Activated naive CD8-positive, alpha-beta T cell treated with anti-CD3 and anti-CD28 coated beads, Interleukin-2, amount 10 ng/mL, durations not matched to agents 7 days and 5 days (primary cell): Measurements from ENCODE around the gene KDM4F. TPM values are rescaled to one million over a fixed set of nuclear protein-coding genes. Genes with fewer than 3 reads are reported as not detected.

Source experiments
- ATAC-seq: fragments of 150-1000 bp; cut with Tn5 transposase; one replicate; pipeline ENCODE4 v1.10.0; 2021; ENCODE audit warnings: low read depth, moderate library complexity
- POLR2A ChIA-PET: fragments of 350-600 bp; sonication (Branson Sonifier 250); formaldehyde crosslinking; loops from one replicate; lab custom pipeline; 2021; ENCODE audit warnings: antibody characterized with exemption; lab: Charles Lee
- DNase-seq: peaks from one replicate; pipeline ENCODE4 v3.0.0; 2021
- H3K27ac Mint-ChIP-seq: one replicate; pipeline ENCODE4 v1.8.0; 2022; ENCODE audit warnings: mild to moderate bottlenecking, mixed read lengths
- H3K27me3 Mint-ChIP-seq: one replicate; pipeline ENCODE4 v1.8.0; 2022; ENCODE audit warnings: mild to moderate bottlenecking, moderate library complexity, mixed read lengths
- H3K36me3 Mint-ChIP-seq: one replicate; pipeline ENCODE4 v1.8.0; 2021; ENCODE audit warnings: mild to moderate bottlenecking, mixed read lengths
- H3K4me1 Mint-ChIP-seq: one replicate; pipeline ENCODE4 v1.8.0; 2021; ENCODE audit warnings: mixed read lengths
- H3K4me3 Mint-ChIP-seq: one replicate; pipeline ENCODE4 v1.8.0; 2022; ENCODE audit warnings: mild to moderate bottlenecking, moderate library complexity, mixed read lengths
- H3K9me3 Mint-ChIP-seq: one replicate; pipeline ENCODE4 v1.8.0; 2021; ENCODE audit warnings: mixed read lengths
- total RNA-seq, 2 experiments: library from RNA; stranded (reverse); gene quantifications; one replicate each; pipeline ENCODE4 v1.2.3, GENCODE V29; 2021

Gene KDM4F
- total RNA-seq, 2 experiments from 2014 or later = not detected

DNA sequence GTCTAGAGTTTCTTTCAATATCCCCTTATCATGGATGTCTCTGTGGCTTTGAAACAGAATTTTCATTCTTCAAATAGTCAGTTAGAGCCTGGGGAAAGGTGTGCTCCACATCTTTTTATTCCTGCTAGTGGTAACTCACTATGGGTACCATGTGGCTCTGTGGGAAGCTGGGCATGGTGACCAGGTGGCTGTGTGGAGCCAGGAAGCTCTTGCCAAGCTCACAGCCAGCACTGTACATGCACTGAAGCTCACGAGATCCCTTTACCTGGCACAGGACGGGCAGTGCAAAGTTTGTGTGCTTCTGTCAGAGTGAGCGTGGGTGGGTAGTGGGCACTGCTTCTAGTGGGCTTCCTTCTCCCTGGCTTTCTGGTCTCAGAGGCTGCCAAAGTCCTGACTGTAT lies 6.3 kb upstream of the KDM4F start:
- Mint-ChIP-seq H3K4me3 (no peak overlapping the region), H3K4me1 (no peaks in the 10 kb centered on the region), H3K27me3 (peaks cover 40% of the 10 kb centered on the region), H3K36me3 (no peaks in the 10 kb centered on the region), H3K9me3 (no peaks in the 10 kb centered on the region), H3K27ac (no peak overlapping the region)
- POLR2A ChIA-PET = no interaction called here
- no peak for ATAC-seq
- DNase-seq = no peak

DNA sequence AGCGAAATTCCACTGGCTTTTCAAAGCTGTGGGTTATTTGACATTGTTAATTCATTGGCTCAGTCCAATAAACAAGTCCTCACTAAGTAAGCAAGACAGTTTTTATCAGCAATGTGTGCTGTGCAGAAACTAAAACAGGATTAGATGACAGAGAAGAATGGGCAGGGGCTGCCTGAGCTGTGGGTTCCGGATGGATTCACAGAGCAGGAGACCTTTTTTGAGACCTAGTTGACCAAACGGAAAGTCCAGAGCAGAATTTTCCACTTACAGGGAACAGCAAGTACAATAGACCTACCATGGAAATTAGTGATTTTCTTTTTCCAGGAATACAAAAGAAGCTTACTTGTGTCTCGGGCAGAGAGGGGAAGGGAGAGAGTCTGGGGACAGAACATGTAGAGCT lies 5.2 kb upstream of the KDM4F start:
- Mint-ChIP-seq H3K4me3 (no peak overlapping the region), H3K36me3 (no peaks in the 10 kb centered on the region), H3K4me1 (no peaks in the 10 kb centered on the region), H3K9me3 (no peaks in the 10 kb centered on the region), H3K27ac (no peak overlapping the region), H3K27me3 (peaks cover 40% of the 10 kb centered on the region)
- DNase-seq (no peak), ATAC-seq (no peak)
- POLR2A ChIA-PET = no interaction called here

DNA sequence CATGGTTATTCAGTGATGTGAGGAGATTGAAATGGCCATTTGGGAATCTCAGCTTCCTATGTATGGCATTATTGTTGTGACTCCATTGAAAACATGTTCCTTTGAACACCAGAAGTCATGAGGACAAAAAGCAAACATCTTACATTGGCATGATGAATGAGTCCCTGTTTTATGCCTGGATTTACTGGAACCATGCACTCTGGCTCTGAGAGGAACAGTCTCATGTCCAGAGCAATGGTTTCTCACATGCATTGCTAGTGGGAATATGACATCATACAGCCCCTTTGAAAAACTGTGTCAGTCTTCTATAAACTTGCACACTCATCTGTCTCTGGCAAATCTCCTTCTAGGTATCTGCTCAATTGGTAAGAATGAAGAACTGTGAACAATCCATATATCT lies 3.4 kb upstream of the KDM4F start:
- no peaks in the 10 kb centered on the region for H3K36me3 Mint-ChIP-seq

DNA sequence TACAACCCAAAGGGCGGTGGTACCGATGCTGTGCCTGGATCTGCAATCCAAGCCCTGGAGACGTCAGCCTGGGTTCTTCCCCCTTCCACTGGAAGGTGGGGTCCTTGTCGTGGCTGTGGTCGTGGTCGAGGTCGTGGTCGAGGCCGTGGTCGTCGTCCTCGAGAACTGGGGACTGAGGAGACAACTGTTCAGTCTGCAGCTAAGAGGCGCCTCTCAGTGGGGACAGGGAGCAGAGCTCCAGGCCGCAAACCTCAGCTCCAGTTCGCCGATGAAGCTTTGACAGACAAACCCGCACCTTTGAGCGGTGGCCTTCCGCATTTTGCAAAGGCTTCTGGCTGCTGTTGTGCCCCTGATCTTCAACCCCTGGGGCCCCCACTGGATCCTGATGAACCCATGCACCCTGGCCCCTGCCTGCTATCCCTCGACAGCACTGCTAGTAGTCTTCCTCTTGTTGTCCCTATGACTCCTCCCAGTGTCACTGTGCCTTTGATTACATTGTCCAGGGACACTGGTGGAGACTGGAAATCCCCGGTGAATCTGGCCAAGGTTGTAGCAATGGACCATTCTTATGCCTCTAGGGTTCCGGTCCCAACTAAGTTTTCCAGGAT lies 1.5 kb downstream of the KDM4F start:
- no peaks in the 10 kb centered on the region for H3K36me3 Mint-ChIP-seq
- H3K27me3 Mint-ChIP-seq = peaks cover 40% of the 10 kb centered on the region
- ATAC-seq = no peak
- no peak overlapping the region for H3K27ac Mint-ChIP-seq
- no peak overlapping the region for H3K4me3 Mint-ChIP-seq
- POLR2A ChIA-PET = no interaction called here
- H3K4me1 Mint-ChIP-seq = no peaks in the 10 kb centered on the region
- no peak for DNase-seq
- no peaks in the 10 kb centered on the region for H3K9me3 Mint-ChIP-seq

More for the DNA sequence above, 3.4 kb upstream of the KDM4F start:
- Mint-ChIP-seq H3K4me1 (no peaks in the 10 kb centered on the region), H3K27me3 (peaks cover 44% of the 10 kb centered on the region), H3K4me3 (no peak overlapping the region), H3K27ac (no peak overlapping the region), H3K9me3 (no peaks in the 10 kb centered on the region)
- ATAC-seq = no peak
- DNase-seq = no peak
- POLR2A ChIA-PET = interaction anchor here (0.6 to 1.3 kb wide), 2 partner anchors 21 to 22 kb away, joined by 3 read pairs; partner anchors contain the start of gene SRSF8

DNA sequence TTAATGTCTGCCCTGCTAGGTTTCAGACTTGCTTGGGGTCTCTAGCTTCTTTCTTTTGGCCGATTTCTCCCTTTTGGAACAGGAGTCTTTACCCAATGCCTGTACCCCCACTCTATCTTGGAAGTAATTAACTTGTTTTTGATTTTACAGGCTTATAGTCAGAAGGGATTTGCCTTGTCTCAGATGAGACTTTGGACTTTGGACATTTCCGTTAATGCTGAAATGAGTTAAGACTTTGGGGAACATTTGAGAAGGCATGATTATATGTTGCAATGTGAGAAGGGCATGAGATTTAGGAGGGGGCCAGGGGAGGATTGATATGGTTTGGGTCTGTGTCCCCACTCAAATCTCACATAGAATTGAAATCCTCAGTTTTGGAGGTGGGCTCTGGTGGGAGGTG lies 5.1 kb downstream of the KDM4F start:
- H3K4me3 Mint-ChIP-seq = no peak overlapping the region
- POLR2A ChIA-PET = no interaction called here
- no peaks in the 10 kb centered on the region for H3K4me1 Mint-ChIP-seq
- no peaks in the 10 kb centered on the region for H3K36me3 Mint-ChIP-seq
- no peaks in the 10 kb centered on the region for H3K9me3 Mint-ChIP-seq
- peaks cover 31% of the 10 kb centered on the region for H3K27me3 Mint-ChIP-seq
- no peak for DNase-seq
- no peak overlapping the region for H3K27ac Mint-ChIP-seq
- no peak for ATAC-seq

DNA sequence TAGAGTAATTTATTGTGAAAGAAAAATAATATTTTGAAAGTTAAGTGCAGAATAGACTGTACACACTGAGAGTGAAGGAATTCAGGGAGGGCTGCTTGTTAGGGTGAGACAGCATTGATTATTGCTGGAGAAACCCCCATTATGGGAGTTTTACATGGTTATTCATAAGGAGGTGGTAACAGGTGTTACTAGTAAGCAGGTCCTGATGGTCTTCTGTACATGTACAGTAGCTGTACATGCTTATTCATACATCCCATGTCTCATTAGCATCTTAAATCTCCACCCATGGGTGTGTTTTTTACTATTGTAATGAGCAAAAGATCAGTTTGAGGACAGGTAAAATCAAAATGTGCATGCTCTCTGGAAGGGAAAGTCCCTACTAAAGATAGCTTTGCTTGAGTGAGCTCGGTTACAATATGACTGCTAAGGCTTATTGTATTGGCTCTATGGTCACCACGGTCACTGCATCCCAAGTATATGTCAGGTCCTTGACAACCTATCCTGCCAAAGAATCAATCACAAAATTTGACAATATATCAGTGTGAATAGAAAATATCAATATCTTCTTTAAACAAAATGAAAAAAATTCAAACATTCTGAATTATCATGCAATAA lies 6.2 kb downstream of the KDM4F start:
- DNase-seq (no peak), ATAC-seq (no peak)
- peaks cover 35% of the 10 kb centered on the region for H3K27me3 Mint-ChIP-seq
- POLR2A ChIA-PET = interaction anchor here (0.6 kb wide), 1 partner anchor 1205 kb away, joined by 3 read pairs; the partner anchor contains the start of gene VSTM5
- no peak overlapping the region for H3K27ac Mint-ChIP-seq
- H3K4me3 Mint-ChIP-seq = no peak overlapping the region
- H3K4me1 Mint-ChIP-seq = no peaks in the 10 kb centered on the region
- H3K36me3 Mint-ChIP-seq = no peaks in the 10 kb centered on the region
- H3K9me3 Mint-ChIP-seq = no peaks in the 10 kb centered on the region

DNA sequence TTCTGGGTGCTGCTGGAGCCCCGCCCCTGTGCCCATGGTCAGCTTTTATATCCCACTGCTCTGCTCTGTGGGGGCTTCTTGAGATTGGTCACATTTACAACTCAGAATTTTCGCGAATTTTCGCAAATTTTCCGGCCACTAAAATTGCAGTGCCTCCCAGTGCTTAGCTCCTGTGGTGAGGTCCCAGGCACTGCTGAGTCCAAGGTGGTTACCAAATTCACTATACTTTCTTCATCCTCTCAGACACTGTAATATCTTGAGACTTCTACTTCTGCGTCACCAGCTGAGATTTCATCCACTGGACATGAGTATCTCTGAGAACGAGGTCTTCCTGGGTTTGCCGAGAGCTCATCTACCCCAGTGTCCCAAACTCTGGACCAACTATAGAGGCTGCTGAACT lies 8.7 kb downstream of the KDM4F start:
- H3K36me3 Mint-ChIP-seq = no peaks in the 10 kb centered on the region
- no peak overlapping the region for H3K27ac Mint-ChIP-seq
- H3K4me3 Mint-ChIP-seq = no peak overlapping the region
- ATAC-seq = no peak
- H3K4me1 Mint-ChIP-seq = no peaks in the 10 kb centered on the region
- H3K9me3 Mint-ChIP-seq = no peaks in the 10 kb centered on the region
- no peak for DNase-seq
- POLR2A ChIA-PET = no interaction called here
- peaks cover 43% of the 10 kb centered on the region for H3K27me3 Mint-ChIP-seq

DNA sequence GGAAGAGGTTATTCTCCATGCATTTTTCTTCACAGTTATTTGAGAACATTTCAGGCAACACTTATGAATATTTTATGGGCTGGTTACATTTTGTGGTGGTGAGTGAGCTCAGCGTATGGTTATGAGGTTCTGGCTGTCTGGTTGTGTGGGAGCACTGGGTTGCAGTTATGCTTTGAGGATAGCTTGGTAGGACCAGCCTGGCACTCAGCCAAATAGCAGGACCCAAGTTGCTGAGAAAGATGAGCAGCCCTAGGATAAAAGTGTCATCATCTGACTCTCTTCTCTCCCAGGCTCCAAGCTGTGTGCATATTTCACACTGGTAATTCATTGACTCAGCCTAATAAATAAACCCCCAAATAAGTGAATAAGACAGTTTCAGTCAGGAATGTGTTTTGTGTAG lies 9.4 kb downstream of the KDM4F start:
- DNase-seq (no peak), ATAC-seq (no peak)
- Mint-ChIP-seq H3K4me1 (no peaks in the 10 kb centered on the region), H3K27ac (no peak overlapping the region), H3K36me3 (no peaks in the 10 kb centered on the region), H3K4me3 (no peak overlapping the region), H3K27me3 (peaks cover 41% of the 10 kb centered on the region), H3K9me3 (no peaks in the 10 kb centered on the region)
- POLR2A ChIA-PET = no interaction called here

DNA sequence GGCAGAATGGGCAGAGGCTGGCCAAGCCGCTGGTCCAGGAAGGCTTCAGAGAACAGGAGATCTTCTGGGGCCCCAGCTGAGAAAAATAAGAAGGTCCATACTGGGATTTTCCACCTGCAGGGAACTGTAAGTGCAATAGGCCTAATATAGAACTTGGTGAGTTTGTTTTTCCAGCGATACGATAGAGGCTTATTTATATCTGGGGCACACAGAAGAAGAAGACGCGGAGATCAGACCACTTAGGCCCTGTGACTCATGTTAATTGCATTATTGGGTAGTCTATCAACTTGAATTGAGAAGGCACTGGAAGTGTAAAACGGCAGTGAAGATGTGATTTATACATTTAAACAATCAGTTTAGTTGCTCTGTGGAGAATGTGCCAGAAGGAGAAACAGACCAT lies 9.8 kb downstream of the KDM4F start:
- Mint-ChIP-seq H3K36me3 (no peaks in the 10 kb centered on the region), H3K4me1 (no peaks in the 10 kb centered on the region), H3K9me3 (no peaks in the 10 kb centered on the region), H3K4me3 (no peak overlapping the region), H3K27me3 (peaks cover 42% of the 10 kb centered on the region), H3K27ac (no peak overlapping the region)
- DNase-seq = no peak
- POLR2A ChIA-PET = no interaction called here
- ATAC-seq = no peak

DNA sequence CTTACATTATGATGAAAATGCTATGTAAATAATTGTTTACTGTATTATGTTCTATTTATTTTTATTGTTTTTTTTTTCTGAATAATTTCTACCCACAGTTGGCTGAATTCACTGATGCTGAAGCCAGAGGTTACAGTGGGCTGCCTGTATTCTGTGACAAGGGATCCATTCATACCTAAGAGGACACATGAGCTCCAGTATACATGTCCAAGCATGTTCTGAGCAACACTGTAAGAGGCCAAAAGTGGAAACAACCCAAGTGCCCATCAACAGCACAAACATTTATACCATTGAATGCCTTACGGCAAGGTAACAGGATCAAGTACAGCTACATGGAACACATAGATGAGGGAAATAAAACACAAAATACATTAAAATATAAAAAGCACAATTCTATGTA lies 16.1 kb downstream of the KDM4F start:
- ATAC-seq (no peak), DNase-seq (no peak)
- H3K9me3 Mint-ChIP-seq = no peaks in the 10 kb centered on the region
- H3K27ac Mint-ChIP-seq = no peak overlapping the region
- peaks cover 15% of the 10 kb centered on the region for H3K27me3 Mint-ChIP-seq
- POLR2A ChIA-PET = no interaction called here
- H3K36me3 Mint-ChIP-seq = peaks cover 4% of the 10 kb centered on the region
- peaks cover 10% of the 10 kb centered on the region for H3K4me1 Mint-ChIP-seq
- no peak overlapping the region for H3K4me3 Mint-ChIP-seq

DNA sequence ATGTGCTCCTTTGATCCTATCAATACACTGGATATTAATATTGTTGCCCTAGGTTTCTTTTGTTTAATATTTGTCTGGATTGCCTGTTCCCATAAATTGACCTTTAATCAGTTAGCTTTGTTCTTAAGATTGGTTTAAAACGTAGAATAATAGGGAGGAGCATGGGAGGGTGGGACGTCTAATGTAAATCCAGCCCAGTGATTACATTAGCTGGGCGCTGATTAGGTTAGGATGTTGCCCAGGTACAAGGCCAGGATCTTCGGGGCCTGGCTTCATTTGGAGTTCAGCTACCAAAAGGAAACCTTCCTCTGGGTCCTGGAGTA lies 17.5 kb downstream of the KDM4F start, which contains the start of gene SRSF8:
TSS of gene SRSF8 (plus strand) at position 204 of the 323 bp plus-strand sequence. CDS start 308 bp downstream, outside the sequence.
- Mint-ChIP-seq H3K4me1 (peaks cover 15% of the 10 kb centered on the region), H3K36me3 (peaks cover 9% of the 10 kb centered on the region), H3K27ac (peak within 1 kb of the TSS; percentile 92), H3K4me3 (peak within 1 kb of the TSS; percentile 88), H3K9me3 (no peaks in the 10 kb centered on the region), H3K27me3 (peaks cover 13% of the 10 kb centered on the region)
- ATAC-seq (peak; percentile 6), DNase-seq (no peak)
- POLR2A ChIA-PET = interaction anchor here (0.6 to 4.4 kb wide), 13 partner anchors 21 to 1323 kb away, joined by 3 to 152 read pairs (median 8); partner anchors contain the start of genes ANKRD49, CCDC82, CEP57 and CWC15

DNA sequence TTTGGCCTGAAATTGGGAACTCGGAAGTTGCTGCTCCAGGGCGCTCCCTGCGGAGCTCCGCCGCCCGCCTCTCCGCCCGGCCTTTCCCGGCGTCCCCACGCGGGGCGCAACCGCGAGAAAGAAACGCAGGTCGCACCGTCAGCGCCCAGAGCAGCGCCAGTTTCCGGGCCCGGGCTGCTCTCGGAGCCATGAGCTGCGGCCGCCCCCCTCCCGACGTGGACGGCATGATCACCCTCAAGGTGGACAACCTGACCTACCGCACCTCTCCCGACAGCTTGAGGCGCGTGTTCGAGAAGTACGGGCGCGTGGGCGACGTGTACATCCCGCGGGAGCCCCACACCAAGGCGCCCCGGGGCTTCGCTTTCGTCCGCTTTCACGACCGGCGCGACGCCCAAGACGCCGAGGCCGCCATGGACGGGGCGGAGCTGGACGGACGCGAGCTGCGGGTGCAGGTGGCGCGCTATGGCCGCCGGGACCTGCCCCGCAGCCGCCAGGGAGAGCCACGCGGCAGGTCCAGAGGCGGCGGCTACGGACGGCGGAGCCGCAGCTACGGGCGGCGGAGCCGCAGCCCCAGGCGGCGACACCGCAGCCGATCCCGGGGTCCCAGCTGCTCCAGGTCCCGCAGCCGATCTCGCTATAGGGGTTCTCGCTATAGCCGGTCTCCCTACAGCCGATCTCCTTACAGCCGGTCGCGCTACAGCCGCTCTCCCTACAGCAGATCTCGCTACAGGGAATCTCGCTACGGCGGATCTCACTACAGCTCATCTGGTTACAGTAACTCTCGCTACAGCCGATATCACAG lies 18.0 kb downstream of the KDM4F start:
- peak; percentile 71 for ATAC-seq
- POLR2A ChIA-PET = interaction anchor here (0.7 to 4.4 kb wide), 20 partner anchors 15 to 1322 kb away, joined by 3 to 152 read pairs (median 6); partner anchors contain the start of genes ANKRD49, CCDC82, CEP57 and CWC15
- DNase-seq = peak; percentile 82
- peak overlapping the region; percentile 88 for H3K4me3 Mint-ChIP-seq
- peaks cover 7% of the 10 kb centered on the region for H3K27me3 Mint-ChIP-seq
- H3K9me3 Mint-ChIP-seq = no peaks in the 10 kb centered on the region
- H3K4me1 Mint-ChIP-seq = peaks cover 15% of the 10 kb centered on the region
- H3K36me3 Mint-ChIP-seq = peaks cover 9% of the 10 kb centered on the region
- H3K27ac Mint-ChIP-seq = peak overlapping the region; percentile 92

DNA sequence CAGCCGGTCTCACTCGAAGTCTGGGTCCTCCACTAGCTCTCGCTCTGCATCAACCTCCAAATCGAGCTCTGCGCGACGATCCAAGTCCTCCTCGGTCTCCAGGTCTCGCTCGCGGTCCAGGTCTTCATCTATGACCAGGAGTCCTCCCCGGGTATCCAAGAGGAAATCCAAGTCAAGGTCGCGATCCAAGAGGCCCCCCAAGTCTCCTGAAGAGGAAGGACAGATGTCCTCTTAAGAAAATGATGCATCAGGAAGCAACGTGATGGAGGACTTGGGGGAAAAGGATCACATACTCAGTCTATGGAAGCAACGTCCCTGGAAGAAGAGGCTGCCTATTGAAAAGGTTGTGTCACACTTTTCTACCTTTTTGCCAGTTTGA lies 18.6 kb downstream of the KDM4F start:
- POLR2A ChIA-PET = interaction anchor here (0.7 to 4.4 kb wide), 18 partner anchors 14 to 1322 kb away, joined by 3 to 152 read pairs (median 6); partner anchors contain the start of genes ANKRD49, CCDC82, CEP57 and CWC15
- peaks cover 9% of the 10 kb centered on the region for H3K36me3 Mint-ChIP-seq
- H3K4me1 Mint-ChIP-seq = peaks cover 15% of the 10 kb centered on the region
- peak overlapping the region; percentile 92 for H3K27ac Mint-ChIP-seq
- peak overlapping the region; percentile 88 for H3K4me3 Mint-ChIP-seq
- peaks cover 5% of the 10 kb centered on the region for H3K27me3 Mint-ChIP-seq
- DNase-seq = no peak
- no peak for ATAC-seq
- no peaks in the 10 kb centered on the region for H3K9me3 Mint-ChIP-seq
